ENCODE data around the gene HLA-C. TPM values are rescaled to one million over a fixed set of nuclear protein-coding genes. Genes with fewer than 3 reads are reported as not detected.

The HLA-C gene
- total RNA-seq = 100 to 1,000 TPM; 206 to 546 (median 359) TPM

- Histone ChIP-seq H3K36me3 (no peaks in the 10 kb centered on the region), H3K27ac (peak within 1 kb of the TSS; percentile 86 to 100), H3K4me3 (peak within 1 kb of the TSS; percentile 50 to 94 (median 68)), H3K9me3 (no peaks in the 10 kb centered on the region), H3K27me3 (no peaks in the 10 kb centered on the region), H3K4me1 (no peaks in the 10 kb centered on the region)
- intact Hi-C loops (cut with DNase I; ENCODE audit: low total_unique reads) = no loop called here
- peak; percentile 90 to 94 for DNase-seq (ENCODE audit: low spot score in 2 of 2)
- peak; percentile 73 to 93 (median 91) for TF ChIP-seq POLR2AphosphoS5 (IDR thresholded peaks at IDR 0.05)
- TF ChIP-seq POLR2A (IDR thresholded peaks at IDR 0.05) = peak; percentile 88
- peak in 1 of 3 donors; percentile 15 for TF ChIP-seq CTCF (IDR thresholded peaks at IDR 0.05)
Observed at GRCh38 chr6:31271641-31272357, at the start of gene HLA-C. Gene HLA-C (minus strand): TSS chr6:31272092. CDS start chr6:31272071, 21 bp downstream.

DNA sequence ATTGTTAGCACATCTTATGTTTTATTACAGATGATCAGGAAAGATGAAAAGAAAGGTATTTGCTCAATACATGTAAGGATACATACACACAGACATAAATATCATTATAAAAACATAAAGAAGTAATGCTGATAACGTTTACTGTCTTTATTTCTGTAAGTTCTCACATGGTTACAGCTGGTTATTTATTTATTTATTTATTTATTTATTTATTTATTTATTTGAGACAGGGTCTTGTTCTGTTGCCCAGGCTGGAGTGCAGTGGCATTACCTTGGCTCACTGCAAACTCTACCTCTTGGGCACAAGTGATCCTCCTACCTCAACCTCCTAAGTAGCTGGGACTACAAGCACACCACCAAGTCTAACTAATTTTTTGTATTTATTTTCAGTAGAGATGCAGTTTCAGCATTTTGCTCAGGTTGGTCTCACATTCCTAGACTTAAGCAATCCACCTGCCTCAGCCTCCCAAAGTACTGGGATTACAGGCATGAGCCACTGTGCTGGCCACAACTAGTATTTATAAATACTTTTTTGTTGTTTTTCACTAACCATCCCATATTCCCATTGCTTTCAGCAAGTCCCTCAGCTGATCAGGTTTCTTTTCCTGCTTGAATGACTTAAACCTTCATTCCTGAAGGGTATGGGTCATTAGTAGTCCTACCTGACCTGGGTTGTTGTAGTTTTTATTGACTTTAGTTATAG, 49.3 kb upstream of the HLA-C start:
- DNase-seq (ENCODE audit: low spot score in 2 of 2) = no peak
- H3K4me1 ChIP-seq = no peaks in the 10 kb centered on the region
- no peak overlapping the region for H3K4me3 ChIP-seq
- TF ChIP-seq POLR2AphosphoS5 (IDR thresholded peaks at IDR 0.05) (no peak), CTCF (IDR thresholded peaks at IDR 0.05) (no peak), POLR2A (IDR thresholded peaks at IDR 0.05) (no peak)
- H3K9me3 ChIP-seq = no peaks in the 10 kb centered on the region
- intact Hi-C loops (cut with DNase I; ENCODE audit: low total_unique reads) = no loop called here
- H3K27me3 ChIP-seq = no peaks in the 10 kb centered on the region
- H3K27ac ChIP-seq = no peak overlapping the region
- no peaks in the 10 kb centered on the region for H3K36me3 ChIP-seq

DNA sequence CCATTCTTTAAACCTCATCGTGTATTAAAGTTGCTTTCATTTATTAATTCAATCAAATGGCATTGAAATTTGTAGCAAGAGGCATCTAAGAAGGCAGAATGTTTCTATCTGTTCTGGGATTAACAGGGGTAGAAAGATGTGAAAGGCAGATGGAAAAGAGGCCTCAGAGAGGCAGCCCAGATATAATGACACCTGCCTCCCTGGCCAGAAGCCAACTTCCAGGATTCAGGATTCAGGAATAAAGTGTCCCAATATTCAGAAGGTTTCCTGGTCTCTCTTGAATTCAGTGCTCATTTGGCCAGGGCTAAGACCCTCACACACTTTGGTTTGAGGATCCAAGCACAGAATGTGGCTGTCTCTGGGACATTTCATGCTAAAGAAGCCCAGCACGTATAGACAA, 45.1 kb upstream of the HLA-C start:
- no peak for TF ChIP-seq CTCF (IDR thresholded peaks at IDR 0.05)
- Histone ChIP-seq H3K27me3 (no peaks in the 10 kb centered on the region), H3K4me1 (no peaks in the 10 kb centered on the region), H3K27ac (no peak overlapping the region), H3K9me3 (no peaks in the 10 kb centered on the region), H3K36me3 (no peaks in the 10 kb centered on the region), H3K4me3 (no peak overlapping the region)
- intact Hi-C loops (cut with DNase I; ENCODE audit: low total_unique reads) = no loop called here
- no peak for DNase-seq (ENCODE audit: low spot score in 2 of 2)

DNA sequence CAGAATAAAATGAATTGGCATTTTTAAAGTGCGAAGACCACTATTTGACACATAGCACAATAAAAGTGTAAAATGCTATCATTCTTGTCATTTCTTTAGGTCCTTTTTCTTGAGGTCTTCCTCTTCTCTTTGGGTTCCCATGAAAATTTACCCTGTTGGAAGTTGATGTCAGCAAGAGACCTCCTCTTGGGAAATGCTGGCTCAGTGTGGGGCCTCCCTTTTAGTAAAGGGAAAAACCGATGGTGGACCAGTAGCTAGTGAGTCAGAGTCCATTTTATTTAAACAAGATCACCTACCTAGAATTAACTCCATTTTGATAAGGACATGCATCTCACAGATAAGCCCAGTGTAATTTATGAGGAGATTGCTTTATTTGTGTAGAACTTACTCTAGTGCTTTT, 37.7 kb upstream of the HLA-C start:
- no peaks in the 10 kb centered on the region for H3K4me1 ChIP-seq
- H3K27ac ChIP-seq = no peak overlapping the region
- no peak for DNase-seq (ENCODE audit: low spot score in 2 of 2)
- intact Hi-C loops (cut with DNase I; ENCODE audit: low total_unique reads) = no loop called here
- no peak overlapping the region for H3K4me3 ChIP-seq
- TF ChIP-seq POLR2A (IDR thresholded peaks at IDR 0.05) (no peak), POLR2AphosphoS5 (IDR thresholded peaks at IDR 0.05) (no peak), CTCF (IDR thresholded peaks at IDR 0.05) (no peak)
- H3K36me3 ChIP-seq = no peaks in the 10 kb centered on the region
- H3K27me3 ChIP-seq = no peaks in the 10 kb centered on the region
- no peaks in the 10 kb centered on the region for H3K9me3 ChIP-seq

DNA sequence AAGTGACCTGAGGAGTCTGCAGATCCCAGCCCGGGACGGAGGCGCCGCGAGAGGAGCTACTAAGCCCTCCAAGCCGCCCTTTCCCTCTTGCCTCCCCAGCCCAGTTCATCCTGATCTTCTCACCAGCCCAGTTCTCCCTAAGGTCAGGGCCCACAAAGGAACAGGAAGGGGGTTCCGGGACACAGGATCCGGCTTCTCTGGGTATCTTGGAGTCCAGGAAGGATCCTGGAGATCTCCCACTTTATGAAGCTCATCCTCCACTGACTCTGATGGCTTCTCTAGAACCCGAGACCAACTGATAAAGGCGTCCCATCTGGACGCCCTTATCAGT, 36.9 kb upstream of the HLA-C start:
- no peaks in the 10 kb centered on the region for H3K4me1 ChIP-seq
- no peak overlapping the region for H3K27ac ChIP-seq
- DNase-seq (ENCODE audit: low spot score in 2 of 2) = peak in 1 of 2 donors; percentile 55
- TF ChIP-seq POLR2AphosphoS5 (IDR thresholded peaks at IDR 0.05) (no peak), CTCF (IDR thresholded peaks at IDR 0.05) (no peak), POLR2A (IDR thresholded peaks at IDR 0.05) (no peak)
- H3K36me3 ChIP-seq = no peaks in the 10 kb centered on the region
- H3K9me3 ChIP-seq = no peaks in the 10 kb centered on the region
- intact Hi-C loops (cut with DNase I; ENCODE audit: low total_unique reads) = no loop called here
- H3K27me3 ChIP-seq = no peaks in the 10 kb centered on the region
- peak overlapping the region; percentile 18 to 66 (median 45) for H3K4me3 ChIP-seq

Data from breast epithelium (tissue), 4 donors.